Effector memory CD8-positive, alpha-beta T cell (primary cell): ENCODE data around the gene INPP5E.

ENCODE experiments used
- ATAC-seq: fragments of 150-1000 bp; cut with Tn5 transposase; replicated peaks from 2 replicates; pipeline ENCODE4 v1.10.0; 2021; ENCODE audit warnings: mild to moderate bottlenecking, moderate library complexity
- DNase-seq, 3 experiments: peaks; one replicate each; pipeline ENCODE4 v3.0.0; 2021
- H3K27ac Mint-ChIP-seq, 2 donors: one replicate each; pipeline ENCODE4 v1.8.0; 2022; ENCODE audit warnings: mild to moderate bottlenecking in 2 of 2, mixed read lengths in 2 of 2, moderate library complexity in 2 of 2
- H3K27me3 Mint-ChIP-seq, 2 donors: one replicate each; pipeline ENCODE4 v1.8.0; 2022; ENCODE audit warnings: mixed read lengths in 2 of 2
- H3K36me3 Mint-ChIP-seq: one replicate; pipeline ENCODE4 v1.8.0; 2022; ENCODE audit warnings: mild to moderate bottlenecking, moderate library complexity, mixed read lengths; ENCODE audit not compliant: insufficient read depth
- H3K4me1 Mint-ChIP-seq, 2 donors: one replicate each; pipeline ENCODE4 v1.8.0; 2022; ENCODE audit warnings: low read depth in 2 of 2, mixed read lengths in 2 of 2
- H3K4me3 Mint-ChIP-seq, 2 donors: one replicate each; pipeline ENCODE4 v1.8.0; 2022; ENCODE audit warnings: mild to moderate bottlenecking in 2 of 2, mixed read lengths in 2 of 2, moderate library complexity in 2 of 2
- H3K9me3 Mint-ChIP-seq, 2 donors: one replicate each; pipeline ENCODE4 v1.8.0; 2022; ENCODE audit warnings: mixed read lengths in 2 of 2

Gene INPP5E

DNA sequence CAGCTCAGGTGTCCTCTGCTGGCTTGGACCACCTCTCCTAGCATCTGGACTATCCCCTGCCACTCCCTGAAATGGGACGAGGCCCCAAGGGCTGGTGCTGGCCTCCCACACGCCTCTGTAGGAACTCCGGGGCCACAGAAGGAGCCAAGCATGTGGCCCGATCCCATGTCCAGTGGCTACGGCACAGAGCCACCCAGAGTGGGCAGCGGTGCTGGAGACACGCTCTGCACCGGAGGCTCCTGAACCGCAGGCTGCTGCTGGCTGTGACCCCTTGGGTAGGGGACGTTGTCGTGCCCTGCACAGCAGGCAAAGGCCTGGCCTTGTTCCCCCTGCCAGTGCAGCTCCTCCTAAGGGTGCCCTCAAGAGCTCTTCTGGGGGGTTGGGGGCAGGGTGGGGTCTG, 59.8 kb downstream of the INPP5E start:
- peaks cover 4 to 10% of the 10 kb centered on the region in 2 donors for H3K4me1 Mint-ChIP-seq
- no peak overlapping the region for H3K4me3 Mint-ChIP-seq
- H3K9me3 Mint-ChIP-seq = no peaks in the 10 kb centered on the region
- H3K27ac Mint-ChIP-seq = no peak overlapping the region
- DNase-seq (no peak), ATAC-seq (no peak)
- peaks cover 6% of the 10 kb centered on the region for H3K36me3 Mint-ChIP-seq
- no peaks in the 10 kb centered on the region for H3K27me3 Mint-ChIP-seq

- Mint-ChIP-seq H3K27me3 (no peaks in the 10 kb centered on the region), H3K4me1 (peaks cover 0 to 6% of the 10 kb centered on the region in 2 donors), H3K9me3 (no peaks in the 10 kb centered on the region), H3K4me3 (no peak overlapping the region), H3K27ac (no peak overlapping the region), H3K36me3 (peaks cover 6% of the 10 kb centered on the region)
- DNase-seq (no peak), ATAC-seq (no peak)
Observed at GRCh38 chr9:136379401-136379800, 60.2 kb downstream of the INPP5E start.

DNA sequence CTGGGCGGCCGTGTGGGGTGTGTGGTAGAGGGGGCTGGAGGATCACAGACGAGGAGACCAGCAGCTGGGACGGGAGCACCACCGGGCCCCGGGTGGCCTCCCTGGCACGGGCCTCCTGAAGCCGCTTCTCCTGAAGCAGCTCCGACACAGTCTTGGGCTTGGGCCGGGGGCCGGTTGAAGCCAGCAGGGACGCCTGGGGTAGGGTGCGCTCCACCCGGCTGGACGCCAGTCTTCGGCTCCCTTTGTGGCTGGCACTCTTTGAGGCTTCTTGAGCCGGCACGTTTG, 60.7 kb downstream of the INPP5E start:
- no peaks in the 10 kb centered on the region for H3K27me3 Mint-ChIP-seq
- H3K4me1 Mint-ChIP-seq = peaks cover 0 to 2% of the 10 kb centered on the region in 2 donors
- H3K36me3 Mint-ChIP-seq = peaks cover 6% of the 10 kb centered on the region
- ATAC-seq (no peak), DNase-seq (no peak)
- no peaks in the 10 kb centered on the region for H3K9me3 Mint-ChIP-seq
- no peak overlapping the region for H3K27ac Mint-ChIP-seq
- no peak overlapping the region for H3K4me3 Mint-ChIP-seq
